Loucy (cell line): ENCODE measurements around the gene PAQR9.

Experiments used
- H2AFZ ChIP-seq: fragments of 200-600 bp; sonication (generic); 2 replicates; pipeline ENCODE4 v1.6.0; 2016; ENCODE audit warnings: antibody characterized with exemption, mild to moderate bottlenecking, low read length, moderate library complexity
- H3F3A ChIP-seq: fragments of 200-600 bp; 2 replicates; pipeline ENCODE4 v1.6.0; 2016; ENCODE audit warnings: antibody characterized with exemption, low read depth, mild to moderate bottlenecking
- H3K27me3 ChIP-seq: fragments of 200-600 bp; sonication (generic); 2 replicates; pipeline ENCODE4 v1.6.1; 2014; ENCODE audit warnings: low read length, mild to moderate bottlenecking; ENCODE audit not compliant: insufficient read depth, poor library complexity, severe bottlenecking
- H3K36me3 ChIP-seq: fragments of 200-600 bp; sonication (generic); 2 replicates; pipeline ENCODE4 v1.6.1; 2016; ENCODE audit warnings: low read length; ENCODE audit not compliant: insufficient read depth
- H3K4me1 ChIP-seq: fragments of 200-600 bp; sonication (generic); 2 replicates; pipeline ENCODE4 v1.5.1; 2014; ENCODE audit warnings: low read length, mild to moderate bottlenecking; ENCODE audit not compliant: insufficient read depth, poor library complexity, severe bottlenecking
- H3K4me2 ChIP-seq: fragments of 200-600 bp; sonication (generic); 2 replicates; pipeline ENCODE4 v1.6.0; 2014; ENCODE audit warnings: antibody characterized with exemption, low read length, low read depth, mild to moderate bottlenecking; ENCODE audit not compliant: poor library complexity, severe bottlenecking
- H3K4me3 ChIP-seq: fragments of 200-600 bp; sonication (generic); 2 replicates; pipeline ENCODE4 v1.5.1; 2014; ENCODE audit warnings: low read length, mild to moderate bottlenecking, mixed read lengths; ENCODE audit not compliant: poor library complexity, severe bottlenecking
- H3K79me2 ChIP-seq: fragments of 200-600 bp; sonication (generic); 2 replicates; pipeline ENCODE4 v1.6.1; 2014; ENCODE audit warnings: low read length; ENCODE audit not compliant: insufficient read depth
- H3K9ac ChIP-seq: fragments of 200-600 bp; sonication (generic); 2 replicates; pipeline ENCODE4 v1.6.0; 2014; ENCODE audit warnings: mild to moderate bottlenecking, low read depth, low read length, moderate library complexity; ENCODE audit not compliant: poor library complexity, severe bottlenecking
- H3K9me2 ChIP-seq: fragments of 200-600 bp; sonication (generic); replicated peaks from 2 replicates; pipeline ENCODE4 v1.6.1; 2016; ENCODE audit warnings: low read depth, low read length, mixed read lengths
- H3K9me3 ChIP-seq: fragments of 200-600 bp; sonication (generic); 2 replicates; pipeline ENCODE4 v1.6.1; 2014; ENCODE audit warnings: mild to moderate bottlenecking, antibody characterized with exemption, low read length, low read depth; ENCODE audit not compliant: insufficient read depth
- H4K20me1 ChIP-seq: fragments of 200-600 bp; sonication (generic); 2 replicates; pipeline ENCODE4 v1.6.0; 2014; ENCODE audit warnings: antibody characterized with exemption, low read length, mild to moderate bottlenecking; ENCODE audit not compliant: insufficient read depth, poor library complexity, severe bottlenecking
- EZH2phosphoT487 ChIP-seq: fragments of 200-600 bp; IDR thresholded peaks from 2 replicates; pipeline ENCODE4 v1.6.1; 2018; ENCODE audit warnings: antibody characterized with exemption, mild to moderate bottlenecking, moderate library complexity, borderline replicate concordance
- TF ChIP-seq, protein P1 (sequence below): fragments of 200-600 bp; sonication (generic); conservative IDR thresholded peaks from 2 replicates; pipeline ENCODE4 v1.5.1; 2014; ENCODE audit warnings: mild to moderate bottlenecking, antibody characterized with exemption, low read length

The PAQR9 gene

DNA sequence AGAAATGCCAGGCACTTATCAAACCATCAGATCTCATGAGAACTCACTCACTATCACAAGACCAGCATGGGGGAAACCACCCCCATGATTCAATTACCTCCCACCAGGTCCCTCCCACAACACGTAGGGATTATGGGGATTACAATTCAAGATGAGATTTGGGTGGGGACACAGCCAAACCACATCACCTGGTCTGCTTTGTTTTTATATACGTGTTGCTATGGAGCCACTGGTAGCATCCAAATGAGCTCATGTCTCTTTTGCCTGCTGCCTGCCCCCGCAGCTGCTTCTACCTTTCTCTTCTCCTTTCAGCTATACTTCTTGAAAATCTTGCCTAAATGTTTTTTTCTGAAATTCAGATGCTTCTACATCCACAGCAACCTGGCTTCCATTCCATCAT, 47.8 kb downstream of the PAQR9 start:
- Histone ChIP-seq H3K79me2 (no peaks in the 10 kb centered on the region), H3K9ac (no peak overlapping the region), H4K20me1 (no peaks in the 10 kb centered on the region), H3K4me1 (no peaks in the 10 kb centered on the region), H3F3A (no peaks in the 10 kb centered on the region), H2AFZ (no peak overlapping the region), H3K9me2 (no peaks in the 10 kb centered on the region), H3K4me2 (no peak overlapping the region), H3K27me3 (no peaks in the 10 kb centered on the region), H3K9me3 (no peaks in the 10 kb centered on the region), H3K4me3 (no peak overlapping the region), H3K36me3 (no peaks in the 10 kb centered on the region)
- TF ChIP-seq, protein P1, sequence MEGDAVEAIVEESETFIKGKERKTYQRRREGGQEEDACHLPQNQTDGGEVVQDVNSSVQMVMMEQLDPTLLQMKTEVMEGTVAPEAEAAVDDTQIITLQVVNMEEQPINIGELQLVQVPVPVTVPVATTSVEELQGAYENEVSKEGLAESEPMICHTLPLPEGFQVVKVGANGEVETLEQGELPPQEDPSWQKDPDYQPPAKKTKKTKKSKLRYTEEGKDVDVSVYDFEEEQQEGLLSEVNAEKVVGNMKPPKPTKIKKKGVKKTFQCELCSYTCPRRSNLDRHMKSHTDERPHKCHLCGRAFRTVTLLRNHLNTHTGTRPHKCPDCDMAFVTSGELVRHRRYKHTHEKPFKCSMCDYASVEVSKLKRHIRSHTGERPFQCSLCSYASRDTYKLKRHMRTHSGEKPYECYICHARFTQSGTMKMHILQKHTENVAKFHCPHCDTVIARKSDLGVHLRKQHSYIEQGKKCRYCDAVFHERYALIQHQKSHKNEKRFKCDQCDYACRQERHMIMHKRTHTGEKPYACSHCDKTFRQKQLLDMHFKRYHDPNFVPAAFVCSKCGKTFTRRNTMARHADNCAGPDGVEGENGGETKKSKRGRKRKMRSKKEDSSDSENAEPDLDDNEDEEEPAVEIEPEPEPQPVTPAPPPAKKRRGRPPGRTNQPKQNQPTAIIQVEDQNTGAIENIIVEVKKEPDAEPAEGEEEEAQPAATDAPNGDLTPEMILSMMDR, result no peak
- no peak for TF ChIP-seq EZH2phosphoT487

DNA sequence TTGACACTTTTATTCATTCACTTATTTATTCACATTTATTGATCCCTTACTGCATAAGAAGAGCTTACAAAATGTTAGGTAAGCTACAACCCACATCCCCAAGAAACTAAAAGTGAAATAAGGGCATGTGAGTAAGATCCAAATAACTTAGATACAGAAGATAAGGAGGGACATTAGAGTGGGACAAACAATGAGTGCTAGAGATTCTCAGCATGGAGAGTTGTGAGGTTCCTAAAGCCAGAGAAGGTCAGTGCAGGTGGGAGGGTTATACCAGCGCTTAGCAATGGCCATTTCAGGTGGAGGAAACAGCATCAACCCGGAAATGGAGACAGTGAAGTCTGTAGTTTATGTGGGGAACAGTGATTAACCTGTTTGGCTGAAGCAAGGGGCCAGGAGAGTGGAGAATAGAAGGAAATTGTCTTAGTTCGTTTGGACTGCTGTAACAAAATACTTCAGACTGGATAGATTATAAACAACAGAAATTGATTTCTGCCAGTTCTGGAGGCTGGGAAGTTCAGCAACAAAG, 49.1 kb downstream of the PAQR9 start:
- Histone ChIP-seq H3K9ac (no peak overlapping the region), H3F3A (no peaks in the 10 kb centered on the region), H3K9me2 (no peaks in the 10 kb centered on the region), H3K4me2 (no peak overlapping the region), H2AFZ (no peak overlapping the region), H3K4me1 (no peaks in the 10 kb centered on the region), H3K36me3 (no peaks in the 10 kb centered on the region), H3K27me3 (no peaks in the 10 kb centered on the region), H3K9me3 (no peaks in the 10 kb centered on the region), H4K20me1 (no peaks in the 10 kb centered on the region), H3K79me2 (no peaks in the 10 kb centered on the region), H3K4me3 (no peak overlapping the region)
- TF ChIP-seq, protein P1, result no peak
- no peak for TF ChIP-seq EZH2phosphoT487

DNA sequence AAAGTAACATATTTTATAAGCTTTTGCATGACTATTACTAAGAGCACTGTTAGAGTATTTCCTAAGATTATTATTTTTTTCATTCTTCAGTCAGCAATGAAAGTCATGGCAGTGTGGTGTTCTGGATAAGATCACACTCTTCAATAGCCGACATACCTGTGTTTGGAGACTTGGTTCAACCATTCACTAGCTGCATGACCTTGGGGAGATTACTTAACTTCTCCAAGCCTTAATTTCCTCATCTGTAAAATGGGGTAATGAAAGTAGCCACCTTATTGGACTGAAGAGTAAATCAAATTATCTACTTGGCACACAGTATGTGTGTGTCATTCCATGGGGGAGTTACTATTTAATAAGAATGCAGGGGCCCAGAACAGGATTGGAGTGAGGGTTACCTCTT, 50.0 kb downstream of the PAQR9 start:
- Histone ChIP-seq H3K27me3 (no peaks in the 10 kb centered on the region), H3K4me2 (no peak overlapping the region), H3K36me3 (no peaks in the 10 kb centered on the region), H3F3A (no peaks in the 10 kb centered on the region), H3K4me3 (no peak overlapping the region), H4K20me1 (no peaks in the 10 kb centered on the region), H3K9ac (no peak overlapping the region), H3K79me2 (no peaks in the 10 kb centered on the region), H2AFZ (no peak overlapping the region), H3K4me1 (no peaks in the 10 kb centered on the region), H3K9me2 (no peaks in the 10 kb centered on the region), H3K9me3 (no peaks in the 10 kb centered on the region)
- TF ChIP-seq, protein P1, result no peak
- TF ChIP-seq EZH2phosphoT487, result no peak
